Measurements from ENCODE around the gene PEX26.

- no peak for TF ChIP-seq CTCF (IDR thresholded peaks at IDR 0.05)
- TF ChIP-seq REST (IDR thresholded peaks at IDR 0.05; ENCODE audit: insufficient read depth in 1 of 2, low read depth in 2 of 2, low read length in 1 of 2): no peak
- TF ChIP-seq TCF7L2 (IDR thresholded peaks at IDR 0.05; ENCODE audit: low read depth, low read length): no peak
- TF ChIP-seq POLR2AphosphoS5 (IDR thresholded peaks at IDR 0.05; ENCODE audit: low read depth, low read length): no peak
These were observed 44.3 kb downstream of the PEX26 start for GRCh38 chr22:18121954-18122554.
